Sigmoid colon (tissue), 7 donors: ENCODE results near the gene LARGE2. TPM values are rescaled to one million over a fixed set of nuclear protein-coding genes. Genes with fewer than 3 reads are reported as not detected.

ENCODE experiments used
- DNase-seq: peaks from one replicate; pipeline ENCODE4 v3.0.0-alpha.2; 2019
- H3K27ac ChIP-seq, 4 donors: fragments of 200-600 bp; sonication (generic); one replicate each; pipeline ENCODE4 v1.5.1; 2016 to 2019; ENCODE audit warnings: mild to moderate bottlenecking in 1 of 4
- H3K27me3 ChIP-seq, 3 donors: fragments of 200-600 bp; sonication (generic); one replicate each; pipeline ENCODE4 v1.5.1; 2019; ENCODE audit warnings: mild to moderate bottlenecking in 1 of 3
- H3K36me3 ChIP-seq, 4 donors: fragments of 200-600 bp; sonication (generic); one replicate each; pipeline ENCODE4 v1.5.1; 2016 to 2019
- H3K4me1 ChIP-seq, 4 donors: fragments of 200-600 bp; sonication (generic); one replicate each; pipeline ENCODE4 v1.5.1; 2017 to 2019
- H3K4me3 ChIP-seq, 4 donors: fragments of 200-600 bp; sonication (generic); one replicate each; pipeline ENCODE4 v1.5.1; 2017 to 2019; ENCODE audit warnings: mild to moderate bottlenecking in 2 of 4, moderate library complexity in 1 of 4
- H3K9me3 ChIP-seq, 4 donors: fragments of 200-600 bp in 3 of 4; sonication (generic) in 3 of 4; one replicate each; pipeline versions ENCODE4 v1.5.1 to v1.6.1; 2013 to 2019
- EP300 ChIP-seq, 4 donors: sonication (generic); formaldehyde crosslinking; IDR thresholded peaks; one replicate each; pipeline ENCODE4 v1.6.1; 2017; ENCODE audit warnings: antibody characterized with exemption in 4 of 4
- POLR2A ChIP-seq, 2 donors: fragments of 450-650 bp; IDR thresholded peaks; one replicate each; pipeline ENCODE4 v1.6.1; 2016; ENCODE audit warnings: antibody characterized with exemption in 2 of 2, mild to moderate bottlenecking in 2 of 2, moderate library complexity in 2 of 2
- POLR2AphosphoS5 ChIP-seq, 4 donors: sonication (generic); formaldehyde crosslinking; IDR thresholded peaks; one replicate each; pipeline ENCODE4 v1.6.1; 2017; ENCODE audit warnings: antibody characterized with exemption in 4 of 4
- WGBS, 2 donors: extraction: QIAGEN DNeasy Blood & Tissue Kit; methylation state at CpG; one replicate each; pipeline ENCODE4 v1.1.7; 2013; 5-methylcytosine and 5-hydroxymethylcytosine counted together
- intact Hi-C: fragments of 100-400 bp; cut with DNase I; formaldehyde crosslinking; loops from one replicate; pipeline ENCODE4 v1.15.1; 2023
- polyA plus RNA-seq, 3 donors: library from polyadenylated mRNA; stranded (reverse); fragments of 200-250 nt; gene quantifications; one replicate each; pipeline ENCODE4 v1.2.3, GENCODE V29; 2013
- total RNA-seq, 4 donors: library from RNA; depleted of rRNA; stranded (reverse); fragments of >200 nt; gene quantifications; one replicate each; pipeline ENCODE4 v1.1.0, GENCODE V29; 2016
- TF ChIP-seq, protein P1 (sequence below), 4 experiments: fragments of 450-650 bp in 3 of 4; fragments of 200-600 bp in 1 of 4; IDR thresholded peaks; one replicate each; pipeline ENCODE4 v1.5.1; 2016 to 2019; ENCODE audit warnings: antibody characterized with exemption in 4 of 4, mild to moderate bottlenecking in 3 of 4, moderate library complexity in 2 of 4
- donor health status: healthy with polysubstance abuse.
- donor health status: Bipolar disorder and iron deficiency.
- donor health status: healthy.

Gene LARGE2
- total and polyA plus RNA-seq, 7 donors, result 0.46 to 13.6 TPM; not detected in 5

DNA sequence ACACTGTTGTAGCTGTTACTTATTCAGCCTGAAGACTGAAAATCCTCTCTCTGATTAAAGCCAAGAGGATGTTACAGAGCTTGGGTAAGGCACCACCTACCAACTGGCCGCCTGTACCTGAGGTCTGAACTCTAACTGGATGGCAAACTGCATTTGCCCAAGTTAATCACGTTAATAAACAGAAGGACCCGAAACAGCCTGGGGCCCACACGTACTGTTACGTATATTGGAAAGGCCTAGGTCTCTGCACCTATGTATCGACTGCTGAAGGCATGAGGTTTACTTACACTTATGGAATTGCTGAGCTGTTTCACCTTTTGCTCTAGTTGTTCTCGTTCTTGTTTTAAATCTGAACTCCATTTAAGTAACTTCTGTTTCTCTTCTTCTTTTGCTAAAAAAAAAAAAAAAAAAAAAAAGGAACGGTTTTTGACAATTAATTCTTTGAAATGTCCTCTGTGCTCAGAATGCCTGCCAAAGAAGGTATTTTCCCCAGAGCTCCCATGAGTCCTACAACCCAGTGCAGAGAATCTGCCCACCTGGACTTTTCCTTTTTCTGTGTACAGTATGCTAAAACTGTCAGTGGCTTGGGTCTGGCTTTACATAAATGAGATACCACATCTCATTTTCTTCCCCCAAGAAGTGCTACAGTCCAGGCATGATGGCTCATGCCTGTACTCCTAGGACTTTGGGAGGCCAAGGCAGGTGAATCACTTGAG, 13.1 kb downstream of the LARGE2 start:
- peaks cover 14 to 67% (median 53%) of the 10 kb centered on the region in 4 donors for H3K36me3 ChIP-seq
- no peaks in the 10 kb centered on the region for H3K27me3 ChIP-seq
- DNase-seq, result no peak
- no peak overlapping the region for H3K4me3 ChIP-seq
- WGBS, 2 donors, result 79 to 92% methylated on average over 8 of the region's 8 CpGs
- H3K4me1 ChIP-seq, result peaks cover 0 to 9% (median 3%) of the 10 kb centered on the region in 4 donors
- no peaks in the 10 kb centered on the region for H3K9me3 ChIP-seq
- TF ChIP-seq EP300 (IDR thresholded peaks at IDR 0.05) (no peak), POLR2A (IDR thresholded peaks at IDR 0.05) (no peak), POLR2AphosphoS5 (IDR thresholded peaks at IDR 0.05) (no peak)
- TF ChIP-seq, protein P1, sequence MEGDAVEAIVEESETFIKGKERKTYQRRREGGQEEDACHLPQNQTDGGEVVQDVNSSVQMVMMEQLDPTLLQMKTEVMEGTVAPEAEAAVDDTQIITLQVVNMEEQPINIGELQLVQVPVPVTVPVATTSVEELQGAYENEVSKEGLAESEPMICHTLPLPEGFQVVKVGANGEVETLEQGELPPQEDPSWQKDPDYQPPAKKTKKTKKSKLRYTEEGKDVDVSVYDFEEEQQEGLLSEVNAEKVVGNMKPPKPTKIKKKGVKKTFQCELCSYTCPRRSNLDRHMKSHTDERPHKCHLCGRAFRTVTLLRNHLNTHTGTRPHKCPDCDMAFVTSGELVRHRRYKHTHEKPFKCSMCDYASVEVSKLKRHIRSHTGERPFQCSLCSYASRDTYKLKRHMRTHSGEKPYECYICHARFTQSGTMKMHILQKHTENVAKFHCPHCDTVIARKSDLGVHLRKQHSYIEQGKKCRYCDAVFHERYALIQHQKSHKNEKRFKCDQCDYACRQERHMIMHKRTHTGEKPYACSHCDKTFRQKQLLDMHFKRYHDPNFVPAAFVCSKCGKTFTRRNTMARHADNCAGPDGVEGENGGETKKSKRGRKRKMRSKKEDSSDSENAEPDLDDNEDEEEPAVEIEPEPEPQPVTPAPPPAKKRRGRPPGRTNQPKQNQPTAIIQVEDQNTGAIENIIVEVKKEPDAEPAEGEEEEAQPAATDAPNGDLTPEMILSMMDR (IDR thresholded peaks at IDR 0.05), result no peak
- H3K27ac ChIP-seq, result no peak overlapping the region
- intact Hi-C loops, result no loop called here

DNA sequence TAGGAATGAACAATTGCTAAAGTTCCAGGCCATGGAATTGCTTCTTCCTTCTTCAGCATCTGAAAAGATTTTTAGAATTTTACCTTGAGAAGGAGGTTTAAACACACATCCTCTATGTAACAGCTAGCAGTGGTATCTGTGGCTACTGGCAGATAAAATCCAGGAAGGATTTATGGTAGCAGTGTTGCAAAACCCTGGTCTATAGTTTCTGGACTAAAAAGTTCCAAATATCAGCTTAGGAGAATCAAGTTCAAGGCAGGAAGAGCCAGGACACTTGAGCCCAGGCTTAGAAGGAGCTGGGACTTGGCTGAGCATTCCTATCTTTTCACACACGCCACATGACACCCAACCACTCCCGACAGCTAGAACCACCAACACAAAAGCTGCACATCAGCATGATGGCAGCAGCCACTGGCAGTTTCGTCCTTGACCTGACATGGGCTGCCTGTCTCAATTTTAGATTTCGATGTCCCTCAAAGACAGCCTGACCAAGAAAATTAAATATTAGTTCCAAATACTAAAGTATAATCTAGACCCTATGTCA, 14.1 kb downstream of the LARGE2 start:
- peaks cover 0 to 9% (median 3%) of the 10 kb centered on the region in 4 donors for H3K4me1 ChIP-seq
- H3K27ac ChIP-seq, result no peak overlapping the region
- TF ChIP-seq EP300 (IDR thresholded peaks at IDR 0.05) (no peak), POLR2AphosphoS5 (IDR thresholded peaks at IDR 0.05) (no peak), POLR2A (IDR thresholded peaks at IDR 0.05) (no peak)
- TF ChIP-seq, protein P1 (IDR thresholded peaks at IDR 0.05), result no peak
- no peaks in the 10 kb centered on the region for H3K9me3 ChIP-seq
- intact Hi-C loops, result no loop called here
- no peak overlapping the region for H3K4me3 ChIP-seq
- no peak for DNase-seq
- H3K27me3 ChIP-seq, result no peaks in the 10 kb centered on the region
- 95 to 96% methylated on average over 4 of the region's 4 CpGs for WGBS, 2 donors
- H3K36me3 ChIP-seq, result peaks cover 14 to 72% (median 51%) of the 10 kb centered on the region in 4 donors

GRCh38 chr11:45937916-45938315, 15.5 kb downstream of the LARGE2 start:
- intact Hi-C loops, result no loop called here
- WGBS, 2 donors, result 92 to 97% methylated on average over 10 of the region's 10 CpGs
- no peaks in the 10 kb centered on the region for H3K27me3 ChIP-seq
- H3K4me3 ChIP-seq, result no peak overlapping the region
- no peak for DNase-seq
- H3K4me1 ChIP-seq, result peaks cover 0 to 8% (median 3%) of the 10 kb centered on the region in 4 donors
- peaks cover 20 to 69% (median 44%) of the 10 kb centered on the region in 4 donors for H3K36me3 ChIP-seq
- no peaks in the 10 kb centered on the region for H3K9me3 ChIP-seq
- H3K27ac ChIP-seq, result no peak overlapping the region
- TF ChIP-seq EP300 (IDR thresholded peaks at IDR 0.05) (no peak), POLR2AphosphoS5 (IDR thresholded peaks at IDR 0.05) (no peak), POLR2A (IDR thresholded peaks at IDR 0.05) (no peak)
- TF ChIP-seq, protein P1 (IDR thresholded peaks at IDR 0.05), result no peak

- Histone ChIP-seq H3K9me3 (no peaks in the 10 kb centered on the region), H3K4me1 (no peaks in the 10 kb centered on the region), H3K36me3 (peaks cover 6 to 68% (median 26%) of the 10 kb centered on the region in 4 donors), H3K4me3 (no peak overlapping the region), H3K27me3 (no peaks in the 10 kb centered on the region), H3K27ac (no peak overlapping the region)
- intact Hi-C loops, result no loop called here
- TF ChIP-seq, protein P1 (IDR thresholded peaks at IDR 0.05), result no peak
- no peak for TF ChIP-seq POLR2A (IDR thresholded peaks at IDR 0.05)
- TF ChIP-seq EP300 (IDR thresholded peaks at IDR 0.05), result no peak
- TF ChIP-seq POLR2AphosphoS5 (IDR thresholded peaks at IDR 0.05), result no peak
- DNase-seq, result no peak
- 93 to 95% methylated on average over 2 of the region's 2 CpGs for WGBS, 2 donors
Measured at GRCh38 chr11:45939836-45940235, 17.4 kb downstream of the LARGE2 start.
